H9 (cell line): ENCODE measurements around the gene FAHD2A. TPM values are rescaled to one million over a fixed set of nuclear protein-coding genes. Genes with fewer than 3 reads are reported as not detected.

Experiments used
- DNase-seq: peaks from one replicate; pipeline ENCODE4 v3.0.0-alpha.2; 2017
- H2AFZ ChIP-seq: one replicate; pipeline ENCODE4 v1.6.1; 2013; ENCODE audit warnings: mild to moderate bottlenecking, low read length, control low read depth, moderate library complexity
- H2AK5ac ChIP-seq: 2 replicates; pipeline ENCODE4 v1.6.1; 2013; ENCODE audit warnings: low read length, control low read depth, mixed read lengths; ENCODE audit not compliant: insufficient read length
- H2BK120ac ChIP-seq: one replicate; pipeline ENCODE4 v1.6.1; 2013; ENCODE audit warnings: low read depth, mild to moderate bottlenecking, low read length, control low read depth, inconsistent platforms; ENCODE audit not compliant: poor library complexity, severe bottlenecking
- H2BK12ac ChIP-seq: 2 replicates; pipeline ENCODE4 v1.6.1; 2013; ENCODE audit warnings: low read length, control low read depth, mixed read lengths, low read depth; ENCODE audit not compliant: insufficient read length
- H2BK15ac ChIP-seq: 2 replicates; pipeline ENCODE4 v1.6.1; 2013; ENCODE audit warnings: low read depth, low read length, control low read depth
- H2BK20ac ChIP-seq: one replicate; pipeline ENCODE4 v1.6.1; 2013; ENCODE audit warnings: low read depth, mild to moderate bottlenecking, low read length, control low read depth, inconsistent platforms; ENCODE audit not compliant: poor library complexity, severe bottlenecking
- H2BK5ac ChIP-seq: 2 replicates; pipeline ENCODE4 v1.6.1; 2013; ENCODE audit warnings: low read length, control low read depth, mixed read lengths; ENCODE audit not compliant: insufficient read length
- H3K14ac ChIP-seq: 2 replicates; pipeline ENCODE4 v1.6.1; 2013; ENCODE audit warnings: low read length, control low read depth; ENCODE audit not compliant: insufficient read depth
- H3K18ac ChIP-seq: 2 replicates; pipeline ENCODE4 v1.6.1; 2013; ENCODE audit warnings: low read depth, mild to moderate bottlenecking, mixed read lengths, low read length, control low read depth; ENCODE audit not compliant: insufficient read length
- H3K23ac ChIP-seq: 2 replicates; pipeline ENCODE4 v1.6.1; 2013; ENCODE audit warnings: low read length, control low read depth, mixed read lengths, low read depth; ENCODE audit not compliant: insufficient read length
- H3K23me2 ChIP-seq: 2 replicates; pipeline ENCODE4 v1.6.1; 2013; ENCODE audit warnings: low read depth, mild to moderate bottlenecking, mixed read lengths, low read length, control low read depth; ENCODE audit not compliant: insufficient read length, poor library complexity, severe bottlenecking
- H3K27ac ChIP-seq: 2 replicates; pipeline ENCODE4 v1.5.1; 2013; ENCODE audit warnings: low read length, control low read depth, mixed read lengths, low read depth; ENCODE audit not compliant: insufficient read length
- H3K27me3 ChIP-seq: 2 replicates; pipeline ENCODE4 v1.6.1; 2013; ENCODE audit warnings: low read length, control low read depth, inconsistent platforms; ENCODE audit not compliant: insufficient read depth
- H3K4ac ChIP-seq: 2 replicates; pipeline ENCODE4 v1.6.1; 2013; ENCODE audit warnings: low read depth, mild to moderate bottlenecking, control low read depth, inconsistent platforms, low read length, moderate library complexity
- H3K4me1 ChIP-seq: 2 replicates; pipeline ENCODE4 v1.6.1; 2013; ENCODE audit warnings: low read length, control low read depth, inconsistent platforms; ENCODE audit not compliant: insufficient read depth
- H3K4me2 ChIP-seq: 2 replicates; pipeline ENCODE4 v1.6.1; 2013; ENCODE audit warnings: low read length, control low read depth, mixed read lengths; ENCODE audit not compliant: insufficient read length, insufficient read depth
- H3K56ac ChIP-seq: 2 replicates; pipeline ENCODE4 v1.6.1; 2013; ENCODE audit warnings: low read depth, mild to moderate bottlenecking, mixed read lengths, low read length, control low read depth; ENCODE audit not compliant: insufficient read length
- H3K79me1 ChIP-seq: 2 replicates; pipeline ENCODE4 v1.6.1; 2013; ENCODE audit warnings: low read depth, mild to moderate bottlenecking, moderate library complexity, low read length, control low read depth, inconsistent platforms; ENCODE audit not compliant: insufficient read depth, poor library complexity, severe bottlenecking
- H3K79me2 ChIP-seq: 2 replicates; pipeline ENCODE4 v1.6.1; 2013; ENCODE audit warnings: low read length, control low read depth, inconsistent platforms; ENCODE audit not compliant: insufficient read depth
- H3K9ac ChIP-seq: 2 replicates; pipeline ENCODE4 v1.6.1; 2013; ENCODE audit warnings: low read length, control low read depth, mixed read lengths; ENCODE audit not compliant: insufficient read length; ENCODE audit errors: extremely low read depth
- H3K9me3 ChIP-seq: one replicate; pipeline ENCODE4 v1.6.1; 2013; ENCODE audit warnings: low read depth, low read length, inconsistent platforms; ENCODE audit not compliant: control insufficient read depth
- H3T11ph ChIP-seq: one replicate; pipeline ENCODE4 v1.6.1; 2013; ENCODE audit warnings: mild to moderate bottlenecking, low read length, control low read depth, inconsistent platforms
- H4K20me1 ChIP-seq: one replicate; pipeline ENCODE4 v1.6.1; 2013; ENCODE audit not compliant: control insufficient read depth, insufficient read length, insufficient read depth
- H4K5ac ChIP-seq: 2 replicates; pipeline ENCODE4 v1.6.1; 2013; ENCODE audit warnings: low read depth, mild to moderate bottlenecking, mixed read lengths, low read length, control low read depth; ENCODE audit not compliant: insufficient read length
- H4K8ac ChIP-seq: replicated peaks from 2 replicates; pipeline ENCODE4 v1.6.1; 2013; ENCODE audit warnings: low read length, control low read depth, mixed read lengths, low read depth; ENCODE audit not compliant: insufficient read length
- H4K91ac ChIP-seq: 2 replicates; pipeline ENCODE4 v1.6.1; 2013; ENCODE audit warnings: low read depth, mild to moderate bottlenecking, moderate library complexity, mixed read lengths, low read length, control low read depth; ENCODE audit not compliant: insufficient read length
- H3K27ac Mint-ChIP-seq, 3 experiments: 2 replicates in 2 of 3; 3 replicates in 1 of 3; pipeline ENCODE4 v1.8.0; 2020 to 2021; ENCODE audit warnings: mixed read lengths in 3 of 3, mild to moderate bottlenecking in 1 of 3, moderate library complexity in 1 of 3
- H3K27me3 Mint-ChIP-seq: 2 replicates; pipeline ENCODE4 v1.8.0; 2021; ENCODE audit warnings: low read depth, mild to moderate bottlenecking, moderate library complexity, mixed read lengths
- H3K36me3 Mint-ChIP-seq, 3 experiments: 2 replicates in 2 of 3; 3 replicates in 1 of 3; pipeline ENCODE4 v1.8.0; 2020 to 2021; ENCODE audit warnings: low read depth in 3 of 3, mixed read lengths in 3 of 3; ENCODE audit not compliant: insufficient read depth in 1 of 3
- H3K4me1 Mint-ChIP-seq, 2 experiments: 2 replicates each; pipeline ENCODE4 v1.8.0; 2020; ENCODE audit warnings: mixed read lengths in 2 of 2
- H3K4me3 Mint-ChIP-seq, 2 experiments: 2 replicates in 1 of 2; 3 replicates in 1 of 2; pipeline ENCODE4 v1.8.0; 2020 to 2021; ENCODE audit warnings: mild to moderate bottlenecking in 2 of 2, mixed read lengths in 2 of 2, moderate library complexity in 1 of 2
- H3K9me3 Mint-ChIP-seq, 2 experiments: 2 replicates in 1 of 2; 3 replicates in 1 of 2; pipeline ENCODE4 v1.8.0; 2020; ENCODE audit warnings: mild to moderate bottlenecking in 2 of 2, mixed read lengths in 2 of 2, moderate library complexity in 1 of 2
- CTCF ChIP-seq: fragments of 200-600 bp; sonication (generic); conservative IDR thresholded peaks from 3 replicates; pipeline ENCODE4 v1.8.0; 2021; ENCODE audit warnings: antibody characterized with exemption, mild to moderate bottlenecking
- WGBS: extraction: QIAGEN DNeasy Blood & Tissue Kit; methylation state at CpG from one replicate; pipeline ENCODE4 v1.1.7; 2013; ENCODE audit warnings: missing lambda C conversion rate, low lambda C conversion rate, mixed read lengths; ENCODE audit not compliant: insufficient read length; ENCODE audit errors: extremely low coverage; 5-methylcytosine and 5-hydroxymethylcytosine counted together
- total RNA-seq: library from RNA; stranded (reverse); gene quantifications from 2 replicates; pipeline ENCODE4 v1.2.1, GENCODE V29; 2021

FAHD2A gene
- total RNA-seq, 1 experiment from 2014 or later, result 39.8 TPM

- Histone ChIP-seq H3K4me2 (no peak overlapping the region), H3K14ac (no peak overlapping the region), H2BK12ac (no peak overlapping the region), H4K5ac (no peak overlapping the region), H3K23me2 (no peaks in the 10 kb centered on the region), H3K4ac (no peak overlapping the region), H3K56ac (no peak overlapping the region), H2BK120ac (no peak overlapping the region), H3T11ph (no peak overlapping the region), H3K79me2 (no peaks in the 10 kb centered on the region), H2BK5ac (no peak overlapping the region), H3K79me1 (no peaks in the 10 kb centered on the region), H2BK15ac (no peak overlapping the region), H2AK5ac (no peak overlapping the region), H3K9ac (no peak overlapping the region), H4K91ac (no peak overlapping the region), H3K23ac (no peak overlapping the region), H2AFZ (no peak overlapping the region), H3K27ac (no peak overlapping the region), H4K20me1 (no peaks in the 10 kb centered on the region), H4K8ac (no peak overlapping the region), H3K4me1 (no peaks in the 10 kb centered on the region), H3K9me3 (no peaks in the 10 kb centered on the region), H3K18ac (no peak overlapping the region), H2BK20ac (no peak overlapping the region), H3K27me3 (no peaks in the 10 kb centered on the region)
- H3K4me1 Mint-ChIP-seq, result no peaks in the 10 kb centered on the region
- peaks cover 36% of the 10 kb centered on the region for H3K27me3 Mint-ChIP-seq
- no peak for DNase-seq
- peaks cover 7 to 14% of the 10 kb centered on the region in 2 experiments; a peak in 4 of 5 replicates for H3K9me3 Mint-ChIP-seq
- H3K27ac Mint-ChIP-seq, result no peak overlapping the region
- TF ChIP-seq CTCF, result no peak
- no CpG with 5 or more reads among the region's 3 CpGs for WGBS
- H3K36me3 Mint-ChIP-seq, result no peaks in the 10 kb centered on the region; a peak in 1 of 7 replicates
- H3K4me3 Mint-ChIP-seq, result no peak overlapping the region
Observed at GRCh38 chr2:95359031-95359430, 43.5 kb upstream of the FAHD2A start.
